ENCODE results near the gene LDLRAD2.

DNA sequence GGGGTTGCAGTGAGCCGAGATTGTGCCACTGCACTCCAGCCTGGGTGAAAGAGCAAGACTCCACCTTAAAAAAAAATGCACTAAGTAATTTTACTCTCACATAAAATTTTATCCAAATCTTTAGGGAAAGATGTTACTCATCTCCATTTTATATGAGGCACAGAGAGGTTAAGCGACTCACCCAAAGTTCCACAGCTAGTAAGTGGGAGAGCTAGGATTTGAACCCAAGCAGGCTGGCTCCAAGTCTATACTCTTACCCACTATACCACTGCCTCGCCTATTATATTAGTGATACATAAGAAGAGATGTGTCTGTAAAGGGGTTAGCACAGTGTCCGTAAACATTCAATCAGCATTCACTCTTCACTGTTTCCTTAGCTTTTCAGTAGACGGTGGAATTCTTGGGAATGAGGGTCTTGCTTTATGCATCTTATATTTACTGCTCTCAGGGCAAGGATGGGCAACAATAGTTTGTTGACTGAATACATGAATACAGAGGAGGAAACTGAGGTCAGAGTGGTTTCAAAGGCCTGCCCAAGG is 15.1 kb downstream of the LDLRAD2 start:
- TF ChIP-seq, protein P1, sequence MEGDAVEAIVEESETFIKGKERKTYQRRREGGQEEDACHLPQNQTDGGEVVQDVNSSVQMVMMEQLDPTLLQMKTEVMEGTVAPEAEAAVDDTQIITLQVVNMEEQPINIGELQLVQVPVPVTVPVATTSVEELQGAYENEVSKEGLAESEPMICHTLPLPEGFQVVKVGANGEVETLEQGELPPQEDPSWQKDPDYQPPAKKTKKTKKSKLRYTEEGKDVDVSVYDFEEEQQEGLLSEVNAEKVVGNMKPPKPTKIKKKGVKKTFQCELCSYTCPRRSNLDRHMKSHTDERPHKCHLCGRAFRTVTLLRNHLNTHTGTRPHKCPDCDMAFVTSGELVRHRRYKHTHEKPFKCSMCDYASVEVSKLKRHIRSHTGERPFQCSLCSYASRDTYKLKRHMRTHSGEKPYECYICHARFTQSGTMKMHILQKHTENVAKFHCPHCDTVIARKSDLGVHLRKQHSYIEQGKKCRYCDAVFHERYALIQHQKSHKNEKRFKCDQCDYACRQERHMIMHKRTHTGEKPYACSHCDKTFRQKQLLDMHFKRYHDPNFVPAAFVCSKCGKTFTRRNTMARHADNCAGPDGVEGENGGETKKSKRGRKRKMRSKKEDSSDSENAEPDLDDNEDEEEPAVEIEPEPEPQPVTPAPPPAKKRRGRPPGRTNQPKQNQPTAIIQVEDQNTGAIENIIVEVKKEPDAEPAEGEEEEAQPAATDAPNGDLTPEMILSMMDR (IDR thresholded peaks at IDR 0.05; ENCODE audit: control extremely low read depth in 1 of 3, insufficient read depth in 1 of 3, low read depth in 1 of 3, low read length in 3 of 3): no peak
- TF ChIP-seq TAF1 (IDR thresholded peaks at IDR 0.05; ENCODE audit: low read depth, low read length) (no peak), TCF12 (IDR thresholded peaks at IDR 0.05; ENCODE audit: low read depth, low read length) (no peak), POLR2AphosphoS5 (IDR thresholded peaks at IDR 0.05; ENCODE audit: low read depth, low read length) (no peak), BRCA1 (IDR thresholded peaks at IDR 0.05; ENCODE audit: low read depth, low read length) (no peak), SP2 (IDR thresholded peaks at IDR 0.05; ENCODE audit: low read length) (no peak), ZNF274 (IDR thresholded peaks at IDR 0.05; ENCODE audit: borderline replicate concordance, extremely low read depth, low read length) (no peak), RFX5 (IDR thresholded peaks at IDR 0.05; ENCODE audit: borderline replicate concordance, low read depth, low read length) (no peak)

All from H1 (cell line).